GM12864 (cell line): ENCODE results near the gene FHOD3.

Experiments
- DNase-seq: peaks from one replicate; pipeline ENCODE4 v3.0.0-alpha.2; 2011; ENCODE audit warnings: low read depth
- H3K4me3 ChIP-seq: 2 replicates; pipeline ENCODE4 v1.5.1; 2011; ENCODE audit warnings: mild to moderate bottlenecking, low read depth, low read length, control low read depth
- CTCF ChIP-seq: IDR thresholded peaks from 2 replicates; pipeline ENCODE4 v1.5.1; 2011; ENCODE audit warnings: low read depth, mild to moderate bottlenecking, moderate library complexity, low read length, control low read depth, inconsistent platforms; ENCODE audit errors: missing control alignments

FHOD3 gene

DNA sequence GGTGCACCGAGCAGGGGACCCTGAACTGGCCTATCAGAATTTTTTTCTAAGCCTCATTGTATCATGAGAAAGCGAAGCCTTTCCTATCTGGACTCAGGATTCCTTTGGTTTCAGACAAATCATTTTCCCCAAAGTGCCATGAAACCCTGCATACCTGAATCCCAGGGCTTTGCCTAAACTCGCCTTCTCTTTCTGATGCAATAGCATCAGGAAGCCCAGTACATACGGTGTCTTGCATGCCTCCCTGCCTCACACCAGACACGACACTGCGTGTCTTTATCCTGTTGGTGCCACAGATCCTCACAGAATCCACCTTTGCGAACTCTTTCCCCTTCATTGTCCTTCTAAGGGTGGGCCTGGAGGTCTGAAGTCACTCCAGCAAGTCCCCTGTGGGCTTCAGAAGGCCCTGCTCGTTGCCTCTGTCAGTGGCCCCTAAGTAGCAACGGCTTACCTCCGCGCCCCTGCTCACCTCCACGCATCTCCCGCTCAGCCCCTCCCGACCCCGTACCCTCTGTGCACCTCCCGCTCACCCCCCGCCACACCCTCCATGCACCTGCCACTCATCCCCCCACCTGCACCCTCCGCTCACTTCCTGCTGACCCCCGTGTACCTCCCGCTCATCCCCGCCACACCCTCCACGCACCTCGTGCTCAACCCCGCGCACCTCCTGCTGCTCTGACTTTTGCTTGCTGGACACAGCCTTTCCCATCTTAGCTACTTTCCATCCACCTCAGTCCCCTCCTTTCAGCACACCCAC is 447.9 kb downstream of the FHOD3 start:
- H3K4me3 ChIP-seq = no peak overlapping the region
- DNase-seq = no peak
- TF ChIP-seq CTCF = no peak

DNA sequence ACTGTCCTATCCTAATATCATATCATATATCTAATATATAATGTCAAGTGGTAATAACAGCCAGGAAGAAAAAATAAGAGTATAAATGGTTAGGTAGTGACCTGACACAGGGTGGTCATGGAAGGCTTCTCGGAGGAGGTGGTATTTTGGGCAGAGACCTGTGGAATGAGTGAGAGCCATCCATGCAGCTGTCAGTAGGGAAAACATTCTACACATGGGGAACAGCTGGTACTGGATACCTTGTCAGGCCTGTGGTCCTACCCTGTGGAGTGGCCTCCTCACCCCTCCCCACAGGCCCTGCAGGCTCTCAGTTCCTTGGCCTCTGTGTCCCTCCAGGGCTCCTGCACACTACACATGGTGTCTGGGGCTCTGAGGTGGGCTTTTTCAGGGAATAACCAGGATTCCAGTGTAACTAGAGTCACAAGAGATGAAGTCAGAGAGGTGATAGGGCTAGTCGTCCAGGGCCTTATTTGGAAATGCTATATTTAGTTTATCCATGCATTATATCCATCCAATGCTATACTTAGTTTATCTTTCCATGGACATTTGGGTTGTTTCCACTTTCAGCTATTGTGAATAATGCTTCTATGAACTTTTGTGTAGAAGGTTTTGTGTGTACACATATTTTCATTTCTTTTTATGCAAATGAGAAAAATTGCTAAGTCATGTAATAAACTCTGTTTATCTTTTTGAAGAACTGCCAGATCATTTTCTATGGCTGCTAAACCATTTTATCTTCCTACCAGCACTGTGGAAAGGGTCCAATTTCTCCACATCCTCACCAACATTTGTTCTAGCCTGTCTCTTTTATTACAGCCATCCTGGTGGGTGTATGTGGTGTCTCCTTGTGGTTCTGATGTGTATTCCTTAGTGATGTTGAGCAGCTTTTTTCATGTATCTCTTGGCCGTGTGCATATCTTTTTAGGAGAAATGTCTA is 455.7 kb downstream of the FHOD3 start:
- DNase-seq = no peak
- no peak overlapping the region for H3K4me3 ChIP-seq
- TF ChIP-seq CTCF = no peak

- no peak for TF ChIP-seq CTCF
- H3K4me3 ChIP-seq = no peak overlapping the region
- no peak for DNase-seq
These were observed 458.7 kb downstream of the FHOD3 start for GRCh38 chr18:36756242-36756641.

DNA sequence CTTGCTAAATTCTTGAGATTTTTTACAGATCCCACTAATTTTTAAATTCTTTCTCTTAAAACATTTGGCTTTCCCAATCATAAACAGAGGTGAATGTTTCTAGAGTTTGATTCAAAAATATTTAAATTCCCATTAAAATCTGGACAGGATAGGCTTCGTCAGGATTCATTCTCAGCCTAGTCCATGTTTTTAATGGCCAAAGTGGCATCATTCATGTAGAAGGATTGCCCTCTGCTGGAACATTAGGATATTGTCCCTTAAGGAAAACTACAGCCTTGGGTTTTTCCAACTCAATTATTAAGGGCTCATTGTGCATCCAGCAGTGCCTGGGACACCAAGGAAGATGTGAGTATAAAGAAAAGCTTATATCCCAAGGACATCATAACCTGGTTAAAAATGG is 459.6 kb downstream of the FHOD3 start:
- no peak for DNase-seq
- no peak overlapping the region for H3K4me3 ChIP-seq
- peak; percentile 56 for TF ChIP-seq CTCF

- no peak for DNase-seq
- H3K4me3 ChIP-seq = no peak overlapping the region
- TF ChIP-seq CTCF = no peak
These were observed 460.5 kb downstream of the FHOD3 start for GRCh38 chr18:36757991-36758390.

GRCh38 chr18:36758623-36759022 is 461.1 kb downstream of the FHOD3 start:
- no peak overlapping the region for H3K4me3 ChIP-seq
- no peak for DNase-seq
- no peak for TF ChIP-seq CTCF
